ENCODE data around the gene HAUS7.

- TF ChIP-seq CTCF (IDR thresholded peaks at IDR 0.05) (no peak), POLR2A (IDR thresholded peaks at IDR 0.05) (no peak), POLR2AphosphoS5 (IDR thresholded peaks at IDR 0.05) (no peak)
Measured at GRCh38 chrX:153500676-153501280, 30.4 kb upstream of the HAUS7 start.

Data from breast epithelium (tissue), 3 donors.